GM23338 (cell line): ENCODE measurements around the gene CENPA. TPM values are rescaled to one million over a fixed set of nuclear protein-coding genes. Genes with fewer than 3 reads are reported as not detected.

Source experiments
- polyA plus RNA-seq: library from polyadenylated mRNA; unstranded; fragments of >200 nt; fragmentation: Nextera tagmentation; extraction: Ambion mirVana; gene quantifications from 2 replicates; pipeline ENCODE4 v1.2.1, GENCODE V29; 2016
- total RNA-seq: library from RNA; depleted of rRNA; stranded (reverse); fragments of >200 nt; shearing (Covaris generic); gene quantifications from 2 replicates; pipeline ENCODE4 v1.2.3, GENCODE V29; 2014; rRNA removed

CENPA gene
- total and polyA plus RNA-seq, 2 experiments from 2014 or later, result 16.8 to 24.2 TPM

Other genes starting within 250 kb of the CENPA start
- gene CIB4, start 144.7 kb upstream of the CENPA start, total RNA-seq, result not detected in 2 replicates
- not detected in 2 replicates for gene CIB4, start 144.7 kb upstream of the CENPA start, polyA plus RNA-seq
- gene KCNK3, start 93.3 kb upstream of the CENPA start, total RNA-seq, result 0.19 TPM in 1 of 2 replicates, not detected in the other
- gene KCNK3, start 93.3 kb upstream of the CENPA start, polyA plus RNA-seq, result not detected in 2 replicates
- gene SLC35F6, start 21.8 kb upstream of the CENPA start, total RNA-seq, result 10.8 and 15.0 TPM in 2 replicates
- 4.9 and 6.0 TPM in 2 replicates for gene SLC35F6, start 21.8 kb upstream of the CENPA start, polyA plus RNA-seq
- 8.1 and 10.3 TPM in 2 replicates for gene DPYSL5, start 62.1 kb downstream of the CENPA start, total RNA-seq
- gene DPYSL5, start 62.1 kb downstream of the CENPA start, polyA plus RNA-seq, result 2.6 and 3.1 TPM in 2 replicates
- 3.7 and 4.5 TPM in 2 replicates for gene MAPRE3, start 184.6 kb downstream of the CENPA start, total RNA-seq
- gene MAPRE3, start 184.6 kb downstream of the CENPA start, polyA plus RNA-seq, result 3.3 and 3.5 TPM in 2 replicates
- gene TMEM214, start 246.9 kb downstream of the CENPA start, total RNA-seq, result 34.2 and 36.5 TPM in 2 replicates
- 16.2 and 18.4 TPM in 2 replicates for gene TMEM214, start 246.9 kb downstream of the CENPA start, polyA plus RNA-seq